GM18858 (cell line): ENCODE measurements around the gene ZNF648.
"Not testable (repeated sequence)": the region's sequence is repeated elsewhere in the genome, so short reads cannot be mapped to it uniquely, and the experiment has no call there.

Experiments
- ATAC-seq: cut with Tn5 transposase; IDR thresholded peaks from one replicate; pipeline ENCODE4 v1.9.1; 2021; ENCODE audit not compliant: unreplicated experiment

ZNF648 gene

DNA sequence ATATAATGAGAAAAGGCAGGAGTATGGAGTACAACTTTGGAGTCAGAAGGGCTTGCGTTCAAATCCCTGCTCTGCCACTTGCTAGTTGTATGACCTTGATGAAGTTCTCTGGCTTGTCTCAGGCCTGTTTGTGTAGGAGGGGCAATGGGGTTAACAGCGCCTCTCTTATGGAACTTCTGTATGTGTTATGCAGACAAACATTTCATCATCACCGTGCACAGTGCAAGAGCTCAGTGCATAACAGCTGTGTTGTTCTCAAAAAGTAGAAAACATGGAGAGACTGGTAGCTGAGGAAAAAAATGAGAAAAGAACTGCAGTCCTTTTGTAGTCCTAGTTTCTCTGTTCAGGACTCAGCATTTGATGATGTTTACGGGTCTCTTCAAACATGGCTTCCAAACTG lies 10.4 kb upstream of the ZNF648 start:
- ATAC-seq = no peak

DNA sequence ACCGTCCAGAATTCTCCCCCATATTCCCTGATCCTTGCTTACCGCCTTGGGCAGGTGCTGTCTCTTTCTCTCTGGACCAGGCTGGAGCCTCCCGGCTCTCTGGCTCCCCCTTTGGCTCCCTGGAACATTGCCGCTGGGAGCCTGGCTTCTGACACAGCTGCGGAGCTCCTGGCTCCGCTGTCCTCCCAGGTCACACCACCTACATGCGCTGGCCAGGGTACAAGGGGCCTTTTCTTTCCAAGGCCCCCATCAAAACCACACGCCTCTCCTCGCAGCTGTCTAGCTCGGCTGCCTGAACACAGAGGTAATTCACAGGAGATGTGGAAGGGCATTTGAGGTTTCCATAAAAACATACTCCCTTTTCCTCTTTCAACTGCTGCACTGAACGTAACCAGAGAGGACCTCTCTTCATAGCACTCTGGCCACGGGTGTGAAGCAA lies 7.5 kb upstream of the ZNF648 start:
- no peak for ATAC-seq

DNA sequence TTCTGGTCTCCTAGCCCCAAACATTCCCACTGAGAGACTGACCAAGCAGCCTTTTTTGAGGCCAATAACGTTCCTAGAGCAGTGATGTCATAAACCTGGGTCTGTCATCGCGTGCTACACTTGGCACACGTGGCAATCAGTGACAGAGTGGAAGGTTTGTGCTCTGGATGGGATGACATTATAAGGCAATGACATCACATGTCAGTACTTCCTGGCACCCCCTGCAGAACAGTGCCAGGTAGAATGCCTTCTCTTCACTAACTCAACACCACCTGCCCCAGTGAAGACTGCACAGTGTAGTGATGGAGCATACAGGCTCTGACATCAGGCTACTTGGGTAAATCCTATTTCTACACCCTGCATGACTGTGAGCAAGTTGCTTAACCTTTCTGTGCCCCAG lies 5.4 kb upstream of the ZNF648 start:
- no peak for ATAC-seq

DNA sequence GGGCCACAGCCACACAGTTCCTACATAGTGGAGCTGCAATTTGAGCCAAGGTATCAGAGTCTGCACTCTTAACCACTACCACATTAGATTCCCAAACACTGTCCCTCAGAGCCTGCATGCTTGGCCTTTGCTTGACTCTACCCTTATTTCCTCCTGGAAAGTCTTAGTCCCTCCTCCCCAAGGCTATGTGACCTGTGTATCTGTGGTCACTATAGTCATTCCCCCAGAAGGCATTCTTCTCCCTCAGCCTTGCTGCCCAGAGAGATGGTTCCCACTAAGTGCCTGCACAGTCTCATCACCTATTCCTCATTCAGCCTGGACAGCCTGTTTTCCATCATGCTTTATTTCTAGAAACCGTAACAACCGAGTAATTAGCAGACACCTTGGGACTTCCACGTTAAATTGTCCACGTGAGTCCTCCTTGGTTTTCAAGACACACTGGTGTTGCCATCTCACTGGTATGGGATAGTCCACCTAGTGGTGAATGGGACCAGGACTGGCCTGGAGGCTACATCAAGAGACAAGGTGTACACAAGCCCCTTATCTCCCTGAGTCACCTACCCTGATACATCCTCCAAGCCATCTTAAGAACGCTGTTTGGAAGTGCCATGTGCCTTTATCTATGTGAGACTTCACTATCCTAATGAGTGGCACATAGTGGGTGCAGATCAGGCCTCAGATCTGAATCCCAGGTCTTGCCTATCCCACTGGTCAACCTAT lies 3.8 kb upstream of the ZNF648 start:
- no peak for ATAC-seq

DNA sequence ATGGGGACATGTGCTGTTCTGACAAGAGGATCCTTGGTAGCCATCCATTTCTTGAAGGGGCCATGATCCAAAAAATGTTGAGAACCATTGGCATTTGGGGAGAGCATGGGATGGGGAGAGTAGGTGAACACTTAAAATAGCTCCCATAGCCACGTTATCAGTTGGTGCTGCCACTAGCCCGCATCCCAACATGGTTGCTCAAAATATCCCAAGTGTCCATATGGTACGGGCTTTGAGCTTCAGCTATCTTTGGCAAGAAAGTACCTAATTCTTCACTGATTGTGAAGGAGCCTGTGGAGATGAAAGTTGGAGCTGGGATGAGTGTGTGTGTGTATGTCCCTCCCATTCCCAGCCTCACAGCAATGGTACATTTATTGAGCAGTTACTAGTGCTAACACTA lies 3.1 kb upstream of the ZNF648 start:
- ATAC-seq = no peak

DNA sequence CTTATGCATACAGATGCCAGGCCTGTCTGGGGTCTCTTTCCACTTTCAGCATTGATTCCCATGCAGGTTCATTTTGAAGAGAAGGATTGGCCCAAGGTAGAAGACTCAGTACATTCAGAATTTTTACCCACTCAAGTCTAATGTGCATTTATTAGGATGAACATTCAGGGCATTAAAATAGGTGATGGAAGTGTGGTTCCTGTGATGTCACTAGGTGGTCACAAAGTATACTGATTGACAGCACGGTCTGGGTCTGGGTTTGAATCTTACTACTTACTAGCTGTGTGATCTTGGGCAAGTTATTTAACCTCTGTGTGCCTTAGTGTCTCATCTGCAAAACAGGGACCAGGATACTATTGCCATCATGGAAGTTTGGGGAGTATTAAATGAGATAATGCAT lies 711 bp upstream of the ZNF648 start:
- no peak for ATAC-seq

DNA sequence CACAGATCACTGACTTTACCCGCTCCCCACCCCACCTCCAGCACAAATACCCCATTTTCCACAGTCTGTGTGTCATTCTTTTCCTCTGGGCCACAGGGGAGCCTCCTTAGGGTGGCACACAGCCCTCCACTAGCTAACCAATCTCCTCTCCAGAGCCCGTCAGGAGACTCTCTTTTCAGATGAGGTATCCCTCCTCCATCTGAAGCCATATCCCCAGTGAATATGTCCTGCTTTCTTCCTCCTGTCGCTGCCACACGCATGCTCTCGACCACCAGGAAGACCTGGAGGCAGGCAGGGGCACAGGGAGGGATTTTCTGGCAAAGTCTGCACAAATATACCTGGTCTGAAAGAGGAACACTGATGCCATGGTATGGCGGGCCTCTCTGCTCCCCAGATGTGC lies 635 bp downstream of the ZNF648 start:
- ATAC-seq = no peak

DNA sequence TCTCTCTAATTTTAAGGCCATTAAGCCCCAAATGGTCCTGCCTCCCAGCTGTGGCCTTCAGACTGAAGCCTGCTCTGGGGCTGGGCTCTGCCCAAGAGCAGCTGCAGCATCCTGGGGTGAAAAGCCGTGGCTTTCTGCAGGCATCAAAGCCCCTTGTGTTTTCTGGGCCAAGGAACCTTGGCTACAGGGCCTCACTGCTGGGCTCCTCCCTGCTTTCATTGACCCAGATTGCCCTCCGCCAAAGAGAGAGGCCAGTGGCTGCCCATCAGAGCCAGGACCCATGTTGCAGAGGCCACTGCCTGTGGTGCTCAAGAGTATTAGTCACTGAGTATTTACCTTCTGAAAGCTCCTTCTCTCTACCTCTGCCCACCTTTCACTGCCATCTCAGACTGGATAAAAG lies 1.6 kb downstream of the ZNF648 start:
- no peak for ATAC-seq

DNA sequence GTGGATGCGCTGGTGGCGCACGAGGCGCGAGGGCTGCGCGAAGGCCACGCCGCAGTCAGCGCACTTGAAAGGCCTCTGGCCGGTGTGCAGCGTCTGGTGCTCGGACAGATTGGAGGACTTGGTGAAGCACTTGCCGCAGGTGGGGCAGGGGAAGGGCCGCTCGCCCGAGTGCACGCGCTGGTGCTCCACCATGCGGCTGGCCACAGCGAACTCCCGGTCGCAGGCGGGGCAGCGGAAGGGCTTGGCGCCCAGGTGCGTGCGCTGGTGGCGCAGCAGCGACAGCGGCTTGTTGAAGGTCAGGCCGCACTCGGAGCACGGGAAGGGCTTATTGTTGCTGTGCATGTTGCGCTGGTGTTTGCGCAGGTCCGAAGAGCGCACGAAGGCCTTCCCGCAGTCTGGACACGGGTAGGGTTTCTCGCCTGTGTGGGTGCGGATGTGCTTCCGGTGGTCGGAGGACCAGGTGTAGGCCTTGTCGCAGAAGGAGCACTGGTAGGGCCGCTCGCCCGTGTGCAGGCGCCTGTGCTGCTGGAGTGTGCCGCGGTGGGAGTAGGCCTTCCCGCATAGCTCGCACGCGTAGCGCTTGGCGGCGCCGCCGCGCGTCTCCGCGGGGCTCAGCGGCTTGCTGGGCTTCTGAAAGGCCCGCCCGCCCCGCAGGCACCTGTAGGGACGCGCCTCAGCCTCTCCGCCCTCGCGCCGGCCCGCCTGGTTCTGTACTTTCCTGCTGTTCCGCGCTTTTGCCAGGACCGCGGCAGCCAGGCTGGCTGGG lies 4.7 kb downstream of the ZNF648 start:
- ATAC-seq = no peak

DNA sequence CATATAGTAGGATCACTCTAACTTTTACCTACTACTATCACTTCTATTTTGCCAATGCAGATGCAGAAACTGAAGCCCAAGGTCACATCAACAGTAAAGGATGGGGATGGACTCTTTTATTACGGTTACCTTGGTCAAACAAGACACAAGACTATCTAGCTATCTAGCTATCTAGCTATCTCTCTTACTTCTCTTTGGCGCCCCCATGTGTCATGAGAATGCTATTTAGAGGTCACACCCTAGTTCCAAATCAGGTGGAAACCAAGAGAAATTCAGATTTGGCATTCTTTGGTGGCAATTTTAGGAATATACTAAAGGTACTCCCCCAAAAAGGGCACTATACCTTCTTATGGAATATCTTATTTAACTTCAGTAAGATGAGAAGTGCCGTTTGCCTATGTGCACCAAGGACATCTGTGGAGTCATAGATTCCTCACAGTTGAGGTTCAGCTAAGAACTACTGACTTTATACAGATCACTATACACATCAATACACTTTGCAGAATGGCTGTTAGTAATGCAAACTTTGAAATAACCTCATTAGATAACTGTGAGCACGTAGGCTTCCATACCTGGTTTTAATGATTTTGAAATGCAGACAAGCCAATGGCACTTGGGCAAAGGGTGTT lies 6.7 kb downstream of the ZNF648 start:
- no peak for ATAC-seq

DNA sequence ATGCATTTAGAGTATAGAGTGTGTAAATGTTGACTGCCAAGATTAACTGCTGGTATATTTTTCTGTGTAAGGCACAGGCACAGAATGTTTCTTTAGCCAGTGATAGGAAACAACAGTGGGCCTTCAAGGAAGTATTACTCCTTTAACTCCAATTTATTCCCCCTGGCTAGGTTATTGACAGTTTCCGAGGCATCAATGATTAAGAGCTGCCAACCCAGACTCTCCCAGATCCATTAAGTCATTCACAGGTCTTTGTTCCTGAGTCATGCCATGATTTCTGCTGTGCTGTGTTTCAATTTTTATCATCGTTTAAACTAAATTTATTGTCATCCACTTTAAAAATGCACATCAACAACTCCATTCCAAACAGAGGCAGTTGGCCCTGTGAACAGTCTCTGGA lies 9.2 kb downstream of the ZNF648 start:
- no peak for ATAC-seq

DNA sequence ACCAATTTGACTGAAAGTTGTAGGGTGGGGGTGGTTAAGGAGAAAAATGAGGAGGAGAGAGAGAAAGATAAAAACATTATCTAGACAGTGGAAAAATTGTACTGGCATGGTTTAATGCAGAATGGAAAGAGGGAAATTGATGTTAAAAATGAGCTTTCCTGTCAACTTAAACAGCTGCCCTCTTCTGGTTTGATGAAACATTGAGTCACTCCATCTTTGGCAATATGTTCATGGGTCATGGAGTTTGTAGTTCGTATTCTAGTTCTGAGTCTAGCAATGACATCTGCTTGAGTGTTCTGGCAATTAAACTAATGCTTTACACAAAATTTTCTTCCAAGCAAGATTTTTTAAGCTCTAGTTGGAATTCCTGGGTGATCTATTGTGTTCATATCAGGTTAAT lies 9.6 kb downstream of the ZNF648 start:
- ATAC-seq = no peak

DNA sequence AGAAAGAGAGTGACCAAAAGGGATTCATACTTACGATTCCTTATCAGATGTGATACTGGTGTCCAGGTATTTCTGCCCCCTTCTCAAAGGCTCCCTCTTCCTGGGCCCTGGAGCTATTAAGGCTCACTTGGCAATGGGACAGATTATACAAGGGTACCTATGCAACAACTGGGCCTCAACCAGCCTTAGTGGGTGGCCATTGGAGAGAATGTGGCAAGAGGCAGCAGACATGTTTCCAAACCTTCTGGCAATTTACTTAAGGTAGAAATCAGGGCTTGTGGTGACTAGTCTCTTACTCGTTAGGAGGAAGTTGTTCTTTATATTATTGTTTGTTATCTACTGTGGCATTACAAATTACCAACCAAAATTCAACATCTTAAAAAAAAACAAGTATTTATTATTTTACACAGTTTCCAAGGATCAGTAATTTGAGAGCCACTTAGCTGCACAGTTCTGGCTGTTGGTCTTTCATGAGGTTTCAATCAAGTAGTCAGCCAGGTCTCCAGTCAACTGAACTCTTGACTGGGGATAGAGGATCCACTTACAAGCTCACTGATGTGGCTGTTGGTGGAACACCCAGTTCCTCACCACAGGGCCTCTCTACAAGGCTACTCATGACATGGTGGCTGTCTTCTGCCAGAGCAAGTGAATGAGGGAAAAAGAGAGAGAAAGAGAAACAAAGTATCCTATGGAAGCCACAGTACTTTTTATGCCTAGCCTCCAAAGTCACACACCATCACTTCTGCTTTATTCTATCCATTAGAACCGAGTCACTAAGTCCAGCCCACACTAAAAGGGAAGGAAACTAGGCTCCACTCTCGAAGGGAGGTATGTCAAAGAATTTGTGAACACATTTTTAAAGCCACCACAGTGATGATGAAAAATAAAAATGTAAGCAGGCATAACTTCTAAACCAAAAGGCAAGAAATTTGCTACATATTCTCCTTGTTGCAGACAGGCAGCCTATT lies 10.7 kb downstream of the ZNF648 start:
- ATAC-seq = no peak

DNA sequence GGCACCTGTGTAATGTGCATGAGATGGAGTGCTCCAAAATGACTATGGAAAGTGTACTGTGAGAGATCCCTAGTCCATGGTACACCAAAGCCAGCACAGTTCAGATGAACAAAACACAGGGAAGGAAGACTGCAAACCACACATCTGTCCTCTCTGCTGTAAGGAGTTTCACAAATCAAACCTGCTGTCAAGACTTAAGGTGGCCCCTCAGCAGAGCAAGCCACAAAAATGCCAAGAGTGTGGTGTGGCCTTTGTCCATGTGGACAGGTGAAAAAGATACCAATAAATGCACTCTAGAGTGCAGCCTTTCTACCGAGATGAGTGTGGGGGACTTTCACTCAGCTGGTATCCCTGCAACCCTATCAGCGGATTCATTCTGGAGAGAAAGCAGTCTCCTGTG lies 12.9 kb downstream of the ZNF648 start:
- ATAC-seq = no peak

DNA sequence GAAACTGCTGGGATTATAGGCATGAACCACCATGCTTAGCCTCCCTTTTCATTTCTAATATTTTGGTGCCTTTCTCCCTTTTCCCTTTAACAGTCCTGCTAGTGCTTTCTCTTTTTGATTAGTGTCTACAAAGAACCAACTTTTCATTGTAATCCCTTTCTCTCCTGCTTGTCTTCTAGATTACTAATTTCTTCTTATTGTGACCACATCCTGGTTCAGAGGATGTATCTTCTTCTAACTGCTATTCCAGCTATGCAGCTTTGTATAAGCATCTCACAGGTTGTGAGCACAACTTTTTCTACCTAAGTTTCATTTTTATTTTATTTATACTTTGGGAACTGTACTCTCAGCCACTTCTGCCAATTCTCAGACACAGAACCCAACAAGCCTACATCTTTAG lies 14.7 kb downstream of the ZNF648 start:
- ATAC-seq = no peak

DNA sequence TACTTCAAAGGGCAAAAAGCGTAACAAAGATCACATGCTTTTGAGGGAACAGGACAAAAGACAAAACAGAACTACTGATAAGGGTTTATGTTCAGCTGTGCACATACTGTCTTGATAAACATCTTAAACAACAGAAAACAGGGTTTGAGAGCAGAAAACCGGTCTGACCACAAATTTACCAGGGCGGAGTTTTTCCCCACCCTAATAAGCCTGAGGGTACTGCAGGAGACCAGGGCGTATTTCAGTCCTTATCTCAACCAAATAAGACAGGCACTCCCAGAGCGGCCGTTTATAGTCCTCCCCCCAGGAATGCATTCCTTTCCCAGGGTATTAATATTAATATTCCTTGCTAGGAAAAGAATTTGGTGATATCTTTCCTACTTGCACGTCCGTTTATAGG lies 16.0 kb downstream of the ZNF648 start:
- not testable (repeated sequence) for ATAC-seq

DNA sequence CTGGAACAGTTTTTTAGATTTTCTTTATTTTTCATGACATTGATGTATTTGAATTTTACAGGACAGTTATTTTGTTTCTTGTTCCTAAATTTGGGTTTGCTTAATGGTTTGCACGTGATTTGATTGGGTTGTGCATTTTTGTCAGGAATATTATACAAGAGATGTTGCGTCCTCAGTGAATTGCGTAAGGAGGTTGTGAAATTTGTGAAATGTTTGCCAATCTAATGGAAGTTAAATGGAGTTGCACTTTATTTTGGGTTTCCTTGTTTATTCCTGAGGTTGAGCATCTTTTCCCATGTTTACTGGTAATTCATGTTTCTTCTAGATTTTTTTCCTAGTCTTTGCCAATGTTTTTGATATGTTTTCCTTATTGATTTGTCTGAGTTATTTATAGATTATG lies 19.9 kb downstream of the ZNF648 start:
- no peak for ATAC-seq

DNA sequence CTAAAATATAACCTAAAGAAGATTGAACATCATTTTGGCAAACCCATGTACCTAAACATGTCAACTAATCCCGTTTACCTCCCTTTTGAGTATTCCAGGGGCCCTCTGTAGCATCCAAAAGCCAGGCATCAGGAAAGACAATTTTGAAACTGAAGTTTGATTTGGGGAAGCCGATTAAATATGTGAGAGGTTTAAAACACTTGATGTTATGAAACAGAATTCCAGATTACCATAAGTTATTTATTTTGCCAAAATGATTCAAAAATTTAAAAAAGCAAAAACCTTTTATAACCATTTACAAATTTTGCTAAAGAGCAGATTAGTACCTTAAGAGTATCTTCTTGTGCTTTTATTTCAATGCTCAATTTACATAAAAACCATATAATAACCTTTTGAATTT lies 23.3 kb downstream of the ZNF648 start:
- no peak for ATAC-seq

DNA sequence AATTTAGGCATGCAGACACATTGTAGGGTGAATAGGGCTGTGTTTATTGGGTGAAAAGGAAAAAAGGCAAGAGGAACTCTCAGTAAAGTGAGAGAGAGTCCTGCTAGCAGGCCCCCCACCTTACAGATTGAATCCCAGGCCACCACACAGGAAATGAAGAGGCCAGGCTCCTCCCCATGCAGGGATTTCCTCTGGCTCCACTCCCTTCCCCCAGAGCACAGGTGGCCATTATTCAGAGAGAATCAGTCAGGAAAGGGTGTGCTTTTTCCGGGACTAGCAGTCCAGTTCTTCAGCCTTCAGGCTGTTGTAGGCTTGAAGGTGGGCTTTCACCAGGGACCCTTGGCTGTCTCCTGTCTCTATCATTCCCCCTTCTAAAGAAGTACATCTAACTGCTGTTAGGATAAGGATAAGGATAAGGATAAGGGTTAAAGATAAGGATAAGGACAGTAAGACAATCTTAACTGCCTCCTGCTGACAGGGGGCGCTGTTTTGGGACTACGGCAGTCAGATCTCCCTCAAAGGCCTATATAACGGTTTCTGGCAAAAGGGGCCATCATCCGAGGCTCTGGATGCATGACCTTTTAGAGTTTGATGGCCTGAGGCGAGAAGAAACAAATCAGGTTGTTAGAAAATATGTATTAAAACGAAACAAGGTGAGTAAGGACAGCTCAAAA lies 26.3 kb downstream of the ZNF648 start:
- ATAC-seq = no peak

DNA sequence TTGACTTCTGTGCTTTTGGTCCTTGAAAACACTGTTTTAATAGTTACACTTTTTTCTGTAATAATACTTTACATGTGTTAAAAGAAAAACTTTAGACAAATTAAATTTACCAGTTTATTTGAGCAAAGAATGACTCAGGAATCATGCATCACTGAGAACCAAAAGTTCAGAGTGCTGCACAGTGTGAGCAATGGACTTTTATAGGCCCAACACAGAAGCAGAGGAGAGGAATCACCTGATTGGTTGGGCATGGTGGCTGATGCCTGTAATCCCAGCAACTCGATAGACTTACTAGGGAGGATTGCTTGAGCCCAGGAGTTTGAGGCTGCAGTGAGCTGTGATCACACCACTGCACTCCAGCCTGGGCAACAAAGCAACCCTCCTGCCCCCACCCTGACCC lies 29.3 kb downstream of the ZNF648 start:
- no peak for ATAC-seq
